CD14-positive monocyte (primary cell): ENCODE measurements around the gene SPATA13. TPM values are rescaled to one million over a fixed set of nuclear protein-coding genes. Genes with fewer than 3 reads are reported as not detected.
"Not testable (repeated sequence)": the region's sequence is repeated elsewhere in the genome, so short reads cannot be mapped to it uniquely, and the experiment has no call there.

Experiments used
- DNase-seq, 3 donors: peaks; one replicate each; pipeline ENCODE4 v3.0.0-alpha.2; 2011 to 2022
- H2AFZ ChIP-seq: 2 replicates; pipeline ENCODE4 v1.6.0; 2012; ENCODE audit warnings: mild to moderate bottlenecking, low read depth, low read length, inconsistent platforms; ENCODE audit not compliant: insufficient read depth, poor library complexity, severe bottlenecking
- H3K27ac ChIP-seq, 2 donors: 1 replicate in 1 of 2; 2 replicates in 1 of 2; pipeline ENCODE4 v1.5.1; 2012 to 2013; ENCODE audit warnings: low read length in 2 of 2, control low read depth in 1 of 2, inconsistent platforms in 1 of 2, low read depth in 1 of 2, mild to moderate bottlenecking in 1 of 2
- H3K27me3 ChIP-seq, 2 donors: one replicate each; pipeline versions ENCODE4 v1.6.0 to v1.6.1; 2011 to 2013; ENCODE audit warnings: low read length in 2 of 2; ENCODE audit not compliant: control insufficient read depth in 2 of 2, insufficient read depth in 2 of 2
- H3K36me3 ChIP-seq, 2 donors: replicated peaks in 1 of 2; 1 replicate in 1 of 2; 2 replicates in 1 of 2; pipeline versions ENCODE4 v1.5.1 to v1.6.1; 2012 to 2013; ENCODE audit warnings: low read length in 2 of 2, control low read depth in 1 of 2, inconsistent platforms in 1 of 2, mild to moderate bottlenecking in 1 of 2; ENCODE audit not compliant: insufficient read depth in 2 of 2, control insufficient read depth in 1 of 2
- H3K4me1 ChIP-seq, 2 donors: 1 replicate in 1 of 2; 2 replicates in 1 of 2; pipeline versions ENCODE4 v1.5.1 to v1.6.1; 2012 to 2013; ENCODE audit warnings: low read length in 2 of 2, control low read depth in 1 of 2, inconsistent platforms in 1 of 2, mild to moderate bottlenecking in 1 of 2, moderate library complexity in 1 of 2; ENCODE audit not compliant: insufficient read depth in 2 of 2, control insufficient read depth in 1 of 2
- H3K4me2 ChIP-seq: replicated peaks from 2 replicates; pipeline ENCODE3; 2012; ENCODE audit warnings: low read length, moderate library complexity, mild to moderate bottlenecking; ENCODE audit not compliant: poor library complexity, severe bottlenecking; ENCODE audit errors: extremely low read depth
- H3K4me3 ChIP-seq, 3 experiments: fragments of 200-600 bp in 1 of 3; sonication (generic) in 1 of 3; replicated peaks in 1 of 3; 1 replicate in 2 of 3; 2 replicates in 1 of 3; pipeline ENCODE4 v1.5.1; 2011 to 2013; ENCODE audit warnings: low read length in 3 of 3, mild to moderate bottlenecking in 3 of 3, control low read depth in 2 of 3, low read depth in 2 of 3, inconsistent platforms in 1 of 3, moderate library complexity in 1 of 3
- H3K79me2 ChIP-seq: 2 replicates; pipeline ENCODE4 v1.6.0; 2012; ENCODE audit warnings: mild to moderate bottlenecking, control low read depth, inconsistent platforms, low read length, moderate library complexity; ENCODE audit not compliant: insufficient read depth
- H3K9ac ChIP-seq: 2 replicates; pipeline ENCODE4 v1.6.0; 2017; ENCODE audit warnings: low read length, mild to moderate bottlenecking; ENCODE audit not compliant: insufficient read depth, poor library complexity, severe bottlenecking
- H3K9me3 ChIP-seq, 2 donors: replicated peaks in 1 of 2; 1 replicate in 1 of 2; 2 replicates in 1 of 2; pipeline versions ENCODE4 v1.5.1 to v1.6.1; 2012 to 2013; ENCODE audit warnings: low read length in 2 of 2, control low read depth in 1 of 2; ENCODE audit not compliant: control insufficient read depth in 1 of 2, insufficient read depth in 1 of 2
- H4K20me1 ChIP-seq: 2 replicates; pipeline ENCODE4 v1.6.0; 2012; ENCODE audit warnings: mild to moderate bottlenecking, low read length, control low read depth, moderate library complexity; ENCODE audit not compliant: insufficient read depth
- H3K27ac Mint-ChIP-seq, 7 donors: one replicate each; pipeline ENCODE4 v1.8.0; 2020; ENCODE audit warnings: mild to moderate bottlenecking in 7 of 7, mixed read lengths in 7 of 7, moderate library complexity in 6 of 7, inconsistent platforms in 2 of 7
- H3K27me3 Mint-ChIP-seq, 3 donors: one replicate each; pipeline ENCODE4 v1.8.0; 2021 to 2022; ENCODE audit warnings: low read depth in 3 of 3, mild to moderate bottlenecking in 3 of 3, mixed read lengths in 3 of 3, moderate library complexity in 3 of 3, inconsistent platforms in 1 of 3
- H3K36me3 Mint-ChIP-seq, 2 donors: one replicate each; pipeline ENCODE4 v1.8.0; 2020; ENCODE audit warnings: mixed read lengths in 2 of 2, inconsistent platforms in 1 of 2, mild to moderate bottlenecking in 1 of 2
- H3K4me1 Mint-ChIP-seq: one replicate; pipeline ENCODE4 v1.8.0; 2020; ENCODE audit warnings: mild to moderate bottlenecking, mixed read lengths
- H3K4me3 Mint-ChIP-seq, 2 donors: one replicate each; pipeline ENCODE4 v1.8.0; 2020; ENCODE audit warnings: mild to moderate bottlenecking in 2 of 2, mixed read lengths in 2 of 2, moderate library complexity in 1 of 2
- H3K9me3 Mint-ChIP-seq, 7 donors: one replicate each; pipeline ENCODE4 v1.8.0; 2020 to 2022; ENCODE audit warnings: mixed read lengths in 7 of 7, mild to moderate bottlenecking in 6 of 7, moderate library complexity in 6 of 7, inconsistent platforms in 2 of 7
- CTCF ChIP-seq: fragments of 200-600 bp; IDR thresholded peaks from one replicate; pipeline ENCODE4 v1.8.0; 2022; ENCODE audit warnings: antibody characterized with exemption, mild to moderate bottlenecking
- WGBS: methylation state at CpG from one replicate; pipeline ENCODE4 v1.1.5; 2013; ENCODE audit warnings: missing lambda C conversion rate; ENCODE audit not compliant: insufficient coverage; 5-methylcytosine and 5-hydroxymethylcytosine counted together
- intact Hi-C, 2 donors: fragments of 100-400 bp; cut with micrococcal nuclease; formaldehyde crosslinking; loops; one replicate each; pipeline versions ENCODE4 v1.15.0 to v1.15.1; 2023
- polyA plus RNA-seq, 3 donors: library from polyadenylated mRNA; depleted of rRNA in 1 of 3; unstranded in 2 of 3; stranded (reverse) in 1 of 3; fragments of 300-500 nt in 2 of 3; fragments of >200 nt in 1 of 3; fragmentation: Illumina TruSeq in 2 of 3; gene quantifications; 1 replicate in 2 of 3; 2 replicates in 1 of 3; pipeline ENCODE4 v1.2.3, GENCODE V29; 2012 to 2021

SPATA13 gene
- polyA plus RNA-seq, 3 donors, result 9.3 to 44.7 (median 11.6) TPM

- no peak overlapping the region for H3K9ac ChIP-seq
- no peak overlapping the region for H3K4me3 ChIP-seq
- no peak overlapping the region for H3K27ac ChIP-seq
- intact Hi-C loops, result no loop called here
- Mint-ChIP-seq H3K9me3 (no peaks in the 10 kb centered on the region), H3K4me3 (no peak overlapping the region), H3K27ac (no peak overlapping the region), H3K4me1 (no peaks in the 10 kb centered on the region), H3K36me3 (no peaks in the 10 kb centered on the region), H3K27me3 (peaks cover 0 to 3% (median 1%) of the 10 kb centered on the region in 3 donors)
- H3K4me1 ChIP-seq, result no peaks in the 10 kb centered on the region
- no peak overlapping the region for H2AFZ ChIP-seq
- no peaks in the 10 kb centered on the region for H3K27me3 ChIP-seq
- no peaks in the 10 kb centered on the region for H3K36me3 ChIP-seq
- no peak for DNase-seq
- H3K4me2 ChIP-seq, result no peak overlapping the region
- no peaks in the 10 kb centered on the region for H3K79me2 ChIP-seq
- H4K20me1 ChIP-seq, result no peaks in the 10 kb centered on the region
- WGBS, result no CpG with 5 or more reads among the region's 5 CpGs
- no peaks in the 10 kb centered on the region for H3K9me3 ChIP-seq
- no peak for TF ChIP-seq CTCF
Observed at GRCh38 chr13:24118576-24118975, 41.9 kb upstream of the SPATA13 start.

GRCh38 chr13:24119626-24120508, 40.7 kb upstream of the SPATA13 start:
- H3K9me3 Mint-ChIP-seq, result no peaks in the 10 kb centered on the region
- H3K4me2 ChIP-seq, result no peak overlapping the region
- no peaks in the 10 kb centered on the region for H3K9me3 ChIP-seq
- no peak overlapping the region for H3K27ac ChIP-seq
- H3K4me3 Mint-ChIP-seq, result no peak overlapping the region
- peaks cover 4% of the 10 kb centered on the region for H3K4me1 Mint-ChIP-seq
- no peaks in the 10 kb centered on the region for H3K4me1 ChIP-seq
- H3K9ac ChIP-seq, result no peak overlapping the region
- TF ChIP-seq CTCF, result no peak
- no peaks in the 10 kb centered on the region for H3K27me3 ChIP-seq
- no peaks in the 10 kb centered on the region for H3K36me3 ChIP-seq
- intact Hi-C loops, result no loop called here
- no peak overlapping the region for H3K4me3 ChIP-seq
- H3K36me3 Mint-ChIP-seq, result no peaks in the 10 kb centered on the region
- no peak for DNase-seq
- WGBS, result 90% methylated on average over 7 of the region's 11 CpGs
- peaks cover 0 to 3% (median 1%) of the 10 kb centered on the region in 3 donors for H3K27me3 Mint-ChIP-seq
- no peak overlapping the region for H2AFZ ChIP-seq
- H3K79me2 ChIP-seq, result no peaks in the 10 kb centered on the region
- no peak overlapping the region for H3K27ac Mint-ChIP-seq
- no peaks in the 10 kb centered on the region for H4K20me1 ChIP-seq

- H3K79me2 ChIP-seq, H3K27me3 ChIP-seq, H3K9ac ChIP-seq, H3K36me3 Mint-ChIP-seq, intact Hi-C loops, H3K9me3 ChIP-seq, H3K27ac ChIP-seq, H2AFZ ChIP-seq, H3K27me3 Mint-ChIP-seq, H3K4me1 ChIP-seq, H3K4me3 ChIP-seq, H3K4me3 Mint-ChIP-seq, H3K9me3 Mint-ChIP-seq, H3K4me1 Mint-ChIP-seq, DNase-seq, H3K27ac Mint-ChIP-seq, H4K20me1 ChIP-seq, H3K36me3 ChIP-seq, H3K4me2 ChIP-seq: not testable (repeated sequence)
- WGBS, result 100% methylated on average over 2 of the region's 4 CpGs
Observed at GRCh38 chr13:24122045-24122444, 38.5 kb upstream of the SPATA13 start.
